Measurements from ENCODE around the gene ABCB8.

GRCh38 chr7:150990416-150991186 lies 37.6 kb upstream of the ABCB8 start, which contains the start of gene NOS3:
- TF ChIP-seq REST (IDR thresholded peaks at IDR 0.05) (no peak), SP1 (IDR thresholded peaks at IDR 0.05) (no peak), CTCF (IDR thresholded peaks at IDR 0.05; ENCODE audit: low read depth, low read length, missing input control) (no peak), MAX (IDR thresholded peaks at IDR 0.05) (no peak), GABPA (IDR thresholded peaks at IDR 0.05 in 1 of 2, conservative IDR thresholded peaks at IDR 0.05 in 1 of 2) (no peak), TAF1 (conservative IDR thresholded peaks at IDR 0.05) (no peak)

Measured in liver (tissue), 3 donors.